CD4-positive, alpha-beta T cell treated with Interleukin-6 at 100 ng/mL for 8 hours (primary cell): ENCODE data around the gene AP3D1.
A peak's percentile ranks its signal among the peaks of the same experiment; 100 is the strongest.

Experiments used
- DNase-seq: peaks from one replicate; pipeline ENCODE4 v3.0.0-alpha.2; 2020; ENCODE audit warnings: mixed read lengths, low spot score

Gene AP3D1

GRCh38 chr19:2181633-2181997 is 30.2 kb upstream of the AP3D1 start:
- no peak for DNase-seq

- no peak for DNase-seq
Observed at GRCh38 chr19:2180881-2181632, 29.7 kb upstream of the AP3D1 start.

GRCh38 chr19:2180114-2180513 is 28.7 kb upstream of the AP3D1 start:
- no peak for DNase-seq

- DNase-seq: no peak
Observed at GRCh38 chr19:2179095-2179494, 27.7 kb upstream of the AP3D1 start.

GRCh38 chr19:2176337-2176994 is 25.1 kb upstream of the AP3D1 start:
- DNase-seq: no peak

GRCh38 chr19:2175742-2176141 is 24.4 kb upstream of the AP3D1 start:
- no peak for DNase-seq

- DNase-seq: no peak
Observed at GRCh38 chr19:2173767-2174577, 22.6 kb upstream of the AP3D1 start.

- DNase-seq: no peak
Observed at GRCh38 chr19:2173388-2173766, 22.0 kb upstream of the AP3D1 start.

GRCh38 chr19:2171349-2172145 is 20.2 kb upstream of the AP3D1 start:
- DNase-seq: peak; percentile 54

GRCh38 chr19:2170987-2171348 is 19.6 kb upstream of the AP3D1 start:
- DNase-seq: no peak

GRCh38 chr19:2170219-2170618 is 18.9 kb upstream of the AP3D1 start:
- DNase-seq: no peak

- peak; percentile 42 for DNase-seq
Observed at GRCh38 chr19:2168619-2169424, 17.5 kb upstream of the AP3D1 start.

GRCh38 chr19:2167896-2168618 is 16.7 kb upstream of the AP3D1 start:
- no peak for DNase-seq

GRCh38 chr19:2166741-2167738 is 15.7 kb upstream of the AP3D1 start:
- DNase-seq: no peak

- DNase-seq: no peak
Observed at GRCh38 chr19:2164020-2164998, 12.9 kb upstream of the AP3D1 start.

GRCh38 chr19:2160379-2160778 is 9.0 kb upstream of the AP3D1 start:
- DNase-seq: no peak

GRCh38 chr19:2157452-2157851 is 6.1 kb upstream of the AP3D1 start:
- no peak for DNase-seq

GRCh38 chr19:2154587-2155075 is 3.3 kb upstream of the AP3D1 start:
- DNase-seq: no peak
